Measurements from ENCODE around the gene SNCAIP. TPM values are rescaled to one million over a fixed set of nuclear protein-coding genes. Genes with fewer than 3 reads are reported as not detected.

Gene SNCAIP
- total RNA-seq, 1 experiment from 2014 or later = not detected

DNA sequence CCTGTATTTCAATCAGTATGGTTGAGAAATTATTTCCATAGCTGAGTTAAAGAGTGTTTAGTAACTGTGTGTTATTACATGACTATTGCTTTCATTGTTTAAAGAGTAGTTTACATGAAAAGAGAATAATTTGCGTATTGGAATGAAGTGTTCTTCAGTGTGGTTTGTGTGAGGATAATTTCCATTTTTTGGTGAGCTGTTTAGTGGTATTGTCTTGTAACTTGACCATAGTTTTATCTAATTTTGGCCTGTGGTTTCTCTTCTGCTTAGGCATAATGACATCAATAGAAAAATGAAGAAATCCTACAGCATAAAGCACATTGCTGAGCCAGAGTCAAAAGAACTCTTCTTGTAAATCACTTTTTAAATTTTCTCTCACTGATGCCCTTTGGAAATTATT lies 151.2 kb downstream of the SNCAIP start:
- peaks cover 2% of the 10 kb centered on the region; the same call in 1 of the 2 replicates for H3K27me3 ChIP-seq (ENCODE audit: control insufficient read depth, insufficient read depth, low read length)

DNA sequence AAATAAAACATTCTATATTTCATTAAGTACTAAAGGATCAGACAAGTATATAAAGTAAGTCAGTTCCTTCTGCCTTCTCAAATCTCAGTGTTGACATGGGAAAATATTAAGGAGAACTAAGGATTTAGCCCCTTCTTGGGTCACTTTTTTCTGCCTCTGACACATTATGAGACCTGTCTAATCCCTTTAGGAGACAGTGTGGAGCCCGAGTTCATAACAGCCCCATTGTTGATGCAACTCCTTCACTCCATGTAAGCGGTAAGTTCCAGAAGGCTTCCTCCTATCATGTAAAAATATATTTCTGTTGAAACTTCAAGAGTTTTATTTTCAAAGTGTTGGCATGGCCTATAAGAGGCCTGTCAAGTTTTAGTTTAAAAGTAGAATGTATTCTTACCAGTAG lies 152.2 kb downstream of the SNCAIP start:
- no peaks in the 10 kb centered on the region for H3K9me3 ChIP-seq (ENCODE audit: control insufficient read depth, insufficient read depth, low read depth, low read length)
- POLR2A ChIA-PET = no interaction called here
- H3K36me3 ChIP-seq (ENCODE audit: control insufficient read depth, insufficient read depth, low read length) = no peaks in the 10 kb centered on the region
- no peaks in the 10 kb centered on the region for H3K4me1 ChIP-seq (ENCODE audit: control insufficient read depth, insufficient read depth, low read length)
- no peak overlapping the region for H3K27ac ChIP-seq (ENCODE audit: low read length)
- ATAC-seq (no peak), DNase-seq (ENCODE audit: low read depth, low spot score) (no peak)
- no TSS peak for BruUV-seq (replicated peaks)
- TF ChIP-seq, protein P1, sequence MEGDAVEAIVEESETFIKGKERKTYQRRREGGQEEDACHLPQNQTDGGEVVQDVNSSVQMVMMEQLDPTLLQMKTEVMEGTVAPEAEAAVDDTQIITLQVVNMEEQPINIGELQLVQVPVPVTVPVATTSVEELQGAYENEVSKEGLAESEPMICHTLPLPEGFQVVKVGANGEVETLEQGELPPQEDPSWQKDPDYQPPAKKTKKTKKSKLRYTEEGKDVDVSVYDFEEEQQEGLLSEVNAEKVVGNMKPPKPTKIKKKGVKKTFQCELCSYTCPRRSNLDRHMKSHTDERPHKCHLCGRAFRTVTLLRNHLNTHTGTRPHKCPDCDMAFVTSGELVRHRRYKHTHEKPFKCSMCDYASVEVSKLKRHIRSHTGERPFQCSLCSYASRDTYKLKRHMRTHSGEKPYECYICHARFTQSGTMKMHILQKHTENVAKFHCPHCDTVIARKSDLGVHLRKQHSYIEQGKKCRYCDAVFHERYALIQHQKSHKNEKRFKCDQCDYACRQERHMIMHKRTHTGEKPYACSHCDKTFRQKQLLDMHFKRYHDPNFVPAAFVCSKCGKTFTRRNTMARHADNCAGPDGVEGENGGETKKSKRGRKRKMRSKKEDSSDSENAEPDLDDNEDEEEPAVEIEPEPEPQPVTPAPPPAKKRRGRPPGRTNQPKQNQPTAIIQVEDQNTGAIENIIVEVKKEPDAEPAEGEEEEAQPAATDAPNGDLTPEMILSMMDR (IDR thresholded peaks at IDR 0.05) = no peak
- TF ChIP-seq, protein P2, sequence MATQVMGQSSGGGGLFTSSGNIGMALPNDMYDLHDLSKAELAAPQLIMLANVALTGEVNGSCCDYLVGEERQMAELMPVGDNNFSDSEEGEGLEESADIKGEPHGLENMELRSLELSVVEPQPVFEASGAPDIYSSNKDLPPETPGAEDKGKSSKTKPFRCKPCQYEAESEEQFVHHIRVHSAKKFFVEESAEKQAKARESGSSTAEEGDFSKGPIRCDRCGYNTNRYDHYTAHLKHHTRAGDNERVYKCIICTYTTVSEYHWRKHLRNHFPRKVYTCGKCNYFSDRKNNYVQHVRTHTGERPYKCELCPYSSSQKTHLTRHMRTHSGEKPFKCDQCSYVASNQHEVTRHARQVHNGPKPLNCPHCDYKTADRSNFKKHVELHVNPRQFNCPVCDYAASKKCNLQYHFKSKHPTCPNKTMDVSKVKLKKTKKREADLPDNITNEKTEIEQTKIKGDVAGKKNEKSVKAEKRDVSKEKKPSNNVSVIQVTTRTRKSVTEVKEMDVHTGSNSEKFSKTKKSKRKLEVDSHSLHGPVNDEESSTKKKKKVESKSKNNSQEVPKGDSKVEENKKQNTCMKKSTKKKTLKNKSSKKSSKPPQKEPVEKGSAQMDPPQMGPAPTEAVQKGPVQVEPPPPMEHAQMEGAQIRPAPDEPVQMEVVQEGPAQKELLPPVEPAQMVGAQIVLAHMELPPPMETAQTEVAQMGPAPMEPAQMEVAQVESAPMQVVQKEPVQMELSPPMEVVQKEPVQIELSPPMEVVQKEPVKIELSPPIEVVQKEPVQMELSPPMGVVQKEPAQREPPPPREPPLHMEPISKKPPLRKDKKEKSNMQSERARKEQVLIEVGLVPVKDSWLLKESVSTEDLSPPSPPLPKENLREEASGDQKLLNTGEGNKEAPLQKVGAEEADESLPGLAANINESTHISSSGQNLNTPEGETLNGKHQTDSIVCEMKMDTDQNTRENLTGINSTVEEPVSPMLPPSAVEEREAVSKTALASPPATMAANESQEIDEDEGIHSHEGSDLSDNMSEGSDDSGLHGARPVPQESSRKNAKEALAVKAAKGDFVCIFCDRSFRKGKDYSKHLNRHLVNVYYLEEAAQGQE (IDR thresholded peaks at IDR 0.05; ENCODE audit: insufficient read depth in 1 of 2, low read depth in 2 of 2, low read length in 1 of 2) = no peak
- TF ChIP-seq TCF7L2 (IDR thresholded peaks at IDR 0.05; ENCODE audit: low read depth, low read length) = no peak
- TF ChIP-seq SIN3A (IDR thresholded peaks at IDR 0.05; ENCODE audit: borderline replicate concordance, insufficient read depth, low read depth, low read length) = no peak
- no peak for TF ChIP-seq POLR2AphosphoS5 (IDR thresholded peaks at IDR 0.05; ENCODE audit: low read depth, low read length)
- CTCF ChIA-PET = no interaction called here
- in situ Hi-C loops (cut with HindIII; ENCODE audit: low pct_unique_long_range_greater_than_20kb, low sequenced_read_pairs) (no loop called here), intact Hi-C loops (cut with micrococcal nuclease; ENCODE audit: unreplicated experiment) (no loop called here)
- no peak overlapping the region for H3K4me3 ChIP-seq (ENCODE audit: low read depth in 2 of 2, low read length in 2 of 2)
- peaks cover 2% of the 10 kb centered on the region; the same call in 1 of the 2 replicates for H3K27me3 ChIP-seq (ENCODE audit: control insufficient read depth, insufficient read depth, low read length)

More for the DNA sequence above, 151.2 kb downstream of the SNCAIP start:
- BruUV-seq (replicated peaks) = no TSS peak
- Histone ChIP-seq H3K36me3 (ENCODE audit: control insufficient read depth, insufficient read depth, low read length) (no peaks in the 10 kb centered on the region), H3K4me3 (ENCODE audit: low read depth in 2 of 2, low read length in 2 of 2) (no peak overlapping the region), H3K27ac (ENCODE audit: low read length) (no peak overlapping the region), H3K9me3 (ENCODE audit: control insufficient read depth, insufficient read depth, low read depth, low read length) (no peaks in the 10 kb centered on the region), H3K4me1 (ENCODE audit: control insufficient read depth, insufficient read depth, low read length) (no peaks in the 10 kb centered on the region)
- TF ChIP-seq SIN3A (IDR thresholded peaks at IDR 0.05; ENCODE audit: borderline replicate concordance, insufficient read depth, low read depth, low read length) = no peak
- in situ Hi-C loops (cut with HindIII; ENCODE audit: low pct_unique_long_range_greater_than_20kb, low sequenced_read_pairs) = no loop called here
- intact Hi-C loops (cut with micrococcal nuclease; ENCODE audit: unreplicated experiment) = no loop called here
- ATAC-seq (no peak), DNase-seq (ENCODE audit: low read depth, low spot score) (no peak)
- POLR2A ChIA-PET = no interaction called here
- CTCF ChIA-PET = no interaction called here

DNA sequence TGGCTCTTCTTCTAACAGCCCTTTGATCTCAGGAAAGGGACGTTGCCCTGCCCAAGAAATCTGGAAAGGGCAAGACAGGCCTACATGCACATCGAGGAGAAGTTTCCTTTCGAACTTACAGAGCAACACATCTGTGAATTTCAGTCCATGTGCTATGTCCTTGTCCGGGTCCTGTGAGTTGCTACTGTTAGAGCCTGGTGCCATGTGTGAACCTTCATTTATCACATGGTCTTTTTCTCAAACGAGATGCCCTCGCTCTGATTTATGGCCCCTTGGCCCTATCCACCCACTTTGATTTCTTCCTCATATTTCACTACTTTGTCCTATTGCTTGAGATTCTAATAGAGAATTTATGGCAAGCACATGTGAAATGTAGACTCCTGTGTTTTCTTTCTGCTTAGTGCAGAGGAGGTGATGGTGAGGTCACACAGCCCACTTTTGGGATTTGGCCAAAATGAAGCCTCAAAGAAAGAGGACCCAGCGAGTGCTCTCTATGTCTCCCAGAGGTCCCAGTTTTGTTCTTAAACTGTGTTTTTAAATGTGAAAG lies 153.1 kb downstream of the SNCAIP start:
- intact Hi-C loops (cut with micrococcal nuclease; ENCODE audit: unreplicated experiment) (no loop called here), in situ Hi-C loops (cut with HindIII; ENCODE audit: low pct_unique_long_range_greater_than_20kb, low sequenced_read_pairs) (no loop called here)
- no peak for DNase-seq (ENCODE audit: low read depth, low spot score)
- Histone ChIP-seq H3K9me3 (ENCODE audit: control insufficient read depth, insufficient read depth, low read depth, low read length) (no peaks in the 10 kb centered on the region), H3K4me3 (ENCODE audit: low read depth in 2 of 2, low read length in 2 of 2) (no peak overlapping the region), H3K27me3 (ENCODE audit: control insufficient read depth, insufficient read depth, low read length) (peaks cover 2% of the 10 kb centered on the region; the same call in 1 of the 2 replicates), H3K27ac (ENCODE audit: low read length) (no peak overlapping the region), H3K36me3 (ENCODE audit: control insufficient read depth, insufficient read depth, low read length) (no peaks in the 10 kb centered on the region), H3K4me1 (ENCODE audit: control insufficient read depth, insufficient read depth, low read length) (no peaks in the 10 kb centered on the region)
- ChIA-PET POLR2A (no interaction called here), CTCF (no interaction called here)
- no TSS peak for BruUV-seq (replicated peaks)
- no peak for ATAC-seq
- no peak for TF ChIP-seq POLR2AphosphoS5 (IDR thresholded peaks at IDR 0.05; ENCODE audit: low read depth, low read length)
- TF ChIP-seq, protein P1 (IDR thresholded peaks at IDR 0.05) = no peak
- TF ChIP-seq SIN3A (IDR thresholded peaks at IDR 0.05; ENCODE audit: borderline replicate concordance, insufficient read depth, low read depth, low read length) = no peak
- no peak for TF ChIP-seq TCF7L2 (IDR thresholded peaks at IDR 0.05; ENCODE audit: low read depth, low read length)
- TF ChIP-seq, protein P2 (IDR thresholded peaks at IDR 0.05; ENCODE audit: insufficient read depth in 1 of 2, low read depth in 2 of 2, low read length in 1 of 2) = no peak
